HCT116 (cell line): Measurements from ENCODE around the gene ADORA3.

Source experiments
- ATF3 ChIP-seq: IDR thresholded peaks from 2 replicates; pipeline ENCODE4 v1.6.1; 2012
- CBX3 ChIP-seq: IDR thresholded peaks from 2 replicates; pipeline ENCODE4 v1.6.1; 2012; ENCODE audit warnings: low read depth
- CTCF ChIP-seq, 3 experiments: fragments of 200-600 bp in 1 of 3; sonication (generic) in 1 of 3; IDR thresholded peaks in 2 of 3; conservative IDR thresholded peaks in 1 of 3; 2 replicates each; pipeline ENCODE4 v1.5.1; 2012 to 2017; ENCODE audit warnings: low read depth in 2 of 3, low read length in 2 of 3, antibody characterized with exemption in 1 of 3, borderline replicate concordance in 1 of 3, control low read depth in 1 of 3, mild to moderate bottlenecking in 1 of 3, mixed read lengths in 1 of 3, mixed run types in 1 of 3, moderate library complexity in 1 of 3; ENCODE audit not compliant: insufficient read depth in 1 of 3

- no peak for TF ChIP-seq CBX3
- TF ChIP-seq CTCF (IDR thresholded peaks at IDR 0.05 in 2 of 3, conservative IDR thresholded peaks at IDR 0.05 in 1 of 3; ENCODE audit: borderline replicate concordance in 1 of 3, insufficient read depth in 1 of 3, low read depth in 2 of 3, low read length in 2 of 3), result no peak
- TF ChIP-seq ATF3, result no peak
Observed at GRCh38 chr1:111515291-111516004, 12.0 kb upstream of the ADORA3 start.
